Suprapubic skin (tissue), 4 donors: ENCODE measurements around the gene ATXN7L1. TPM values are rescaled to one million over a fixed set of nuclear protein-coding genes. Genes with fewer than 3 reads are reported as not detected.

Source experiments
- DNase-seq, 2 donors: peaks; one replicate each; pipeline ENCODE4 v3.0.0-alpha.2; 2019; ENCODE audit warnings: low spot score in 2 of 2
- H3K27ac ChIP-seq: fragments of 200-600 bp; sonication (generic); one replicate; pipeline ENCODE4 v1.5.1; 2019
- H3K27me3 ChIP-seq: fragments of 200-600 bp; sonication (generic); one replicate; pipeline ENCODE4 v1.5.1; 2019
- H3K36me3 ChIP-seq: fragments of 200-600 bp; sonication (generic); one replicate; pipeline ENCODE4 v1.5.1; 2019
- H3K4me1 ChIP-seq: fragments of 200-600 bp; sonication (generic); one replicate; pipeline ENCODE4 v1.5.1; 2019
- H3K4me3 ChIP-seq: fragments of 200-600 bp; sonication (generic); one replicate; pipeline ENCODE4 v1.5.1; 2019; ENCODE audit warnings: mild to moderate bottlenecking
- H3K9me3 ChIP-seq: fragments of 200-600 bp; sonication (generic); one replicate; pipeline ENCODE4 v1.5.1; 2019
- CTCF ChIP-seq, 2 donors: fragments of 200-600 bp in 1 of 2; fragments of 450-650 bp in 1 of 2; sonication (generic) in 1 of 2; IDR thresholded peaks; one replicate each; pipeline ENCODE4 v1.5.1; 2016 to 2019; ENCODE audit warnings: antibody characterized with exemption in 2 of 2, mild to moderate bottlenecking in 1 of 2, moderate library complexity in 1 of 2
- EP300 ChIP-seq: sonication (generic); formaldehyde crosslinking; IDR thresholded peaks from one replicate; pipeline ENCODE4 v1.6.1; 2017; ENCODE audit warnings: antibody characterized with exemption
- POLR2A ChIP-seq, 2 donors: fragments of 450-650 bp; IDR thresholded peaks; one replicate each; pipeline ENCODE4 v1.6.1; 2017; ENCODE audit warnings: antibody characterized with exemption in 2 of 2, mild to moderate bottlenecking in 2 of 2, moderate library complexity in 2 of 2
- POLR2AphosphoS5 ChIP-seq, 3 donors: sonication (generic); formaldehyde crosslinking; IDR thresholded peaks; one replicate each; pipeline ENCODE4 v1.6.1; 2017; ENCODE audit warnings: antibody characterized with exemption in 3 of 3
- WGBS: methylation state at CpG from one replicate; pipeline ENCODE4 v1.1.5; 2018; 5-methylcytosine and 5-hydroxymethylcytosine counted together
- total RNA-seq, 4 donors: library from RNA; depleted of rRNA; stranded (reverse); fragments of >200 nt; gene quantifications; one replicate each; pipeline ENCODE4 v1.1.0, GENCODE V29; 2016

ATXN7L1 gene
- total RNA-seq, 4 donors from 2014 or later: 14.8 to 35.6 (median 17.3) TPM

- no peak for DNase-seq
Measured at GRCh38 chr7:105589356-105590077, 286.9 kb downstream of the ATXN7L1 start.

GRCh38 chr7:105587909-105588635, 288.3 kb downstream of the ATXN7L1 start:
- Histone ChIP-seq H3K9me3 (no peaks in the 10 kb centered on the region), H3K4me3 (no peak overlapping the region), H3K27me3 (no peaks in the 10 kb centered on the region), H3K27ac (no peak overlapping the region), H3K36me3 (no peaks in the 10 kb centered on the region), H3K4me1 (no peaks in the 10 kb centered on the region)
- WGBS: 84% methylated on average over 12 of the region's 12 CpGs
- TF ChIP-seq EP300 (no peak), CTCF (IDR thresholded peaks at IDR 0.05) (no peak), POLR2AphosphoS5 (IDR thresholded peaks at IDR 0.05) (no peak)
- no peak for DNase-seq

More at GRCh38 chr7:105589356-105590077, 286.9 kb downstream of the ATXN7L1 start:
- no peak overlapping the region for H3K4me3 ChIP-seq
- H3K27me3 ChIP-seq: no peaks in the 10 kb centered on the region
- 25% methylated on average over 6 of the region's 6 CpGs for WGBS
- TF ChIP-seq POLR2AphosphoS5 (IDR thresholded peaks at IDR 0.05) (no peak), CTCF (IDR thresholded peaks at IDR 0.05) (peak; percentile 25 to 49), POLR2A (IDR thresholded peaks at IDR 0.05) (no peak)
- H3K4me1 ChIP-seq: peaks cover 3% of the 10 kb centered on the region
- H3K9me3 ChIP-seq: no peaks in the 10 kb centered on the region
- H3K27ac ChIP-seq: no peak overlapping the region
- H3K36me3 ChIP-seq: no peaks in the 10 kb centered on the region

GRCh38 chr7:105585850-105586500, 290.4 kb downstream of the ATXN7L1 start:
- H3K27me3 ChIP-seq: peaks cover 4% of the 10 kb centered on the region
- no peak overlapping the region for H3K4me3 ChIP-seq
- H3K27ac ChIP-seq: no peak overlapping the region
- WGBS: 93% methylated on average over 2 of the region's 2 CpGs
- DNase-seq: no peak
- no peaks in the 10 kb centered on the region for H3K9me3 ChIP-seq
- peaks cover 5% of the 10 kb centered on the region for H3K4me1 ChIP-seq
- TF ChIP-seq POLR2AphosphoS5 (IDR thresholded peaks at IDR 0.05) (no peak), CTCF (IDR thresholded peaks at IDR 0.05) (no peak)
- no peaks in the 10 kb centered on the region for H3K36me3 ChIP-seq

GRCh38 chr7:105584165-105584564, 292.2 kb downstream of the ATXN7L1 start:
- no peak overlapping the region for H3K4me3 ChIP-seq
- H3K27me3 ChIP-seq: peaks cover 4% of the 10 kb centered on the region
- no peak for TF ChIP-seq POLR2A (IDR thresholded peaks at IDR 0.05)
- TF ChIP-seq EP300: no peak
- no peak for TF ChIP-seq POLR2AphosphoS5 (IDR thresholded peaks at IDR 0.05)
- TF ChIP-seq CTCF (IDR thresholded peaks at IDR 0.05): no peak
- DNase-seq: no peak
- H3K36me3 ChIP-seq: no peaks in the 10 kb centered on the region
- H3K9me3 ChIP-seq: no peaks in the 10 kb centered on the region
- 86% methylated on average over 5 of the region's 5 CpGs for WGBS
- H3K4me1 ChIP-seq: peaks cover 5% of the 10 kb centered on the region
- no peak overlapping the region for H3K27ac ChIP-seq

- peaks cover 4% of the 10 kb centered on the region for H3K27me3 ChIP-seq
- WGBS: 73% methylated on average over 31 of the region's 39 CpGs
- H3K4me1 ChIP-seq: peaks cover 5% of the 10 kb centered on the region
- DNase-seq: no peak
- TF ChIP-seq POLR2A (IDR thresholded peaks at IDR 0.05) (no peak), CTCF (IDR thresholded peaks at IDR 0.05) (no peak), EP300 (no peak), POLR2AphosphoS5 (IDR thresholded peaks at IDR 0.05) (no peak)
- no peaks in the 10 kb centered on the region for H3K36me3 ChIP-seq
- H3K27ac ChIP-seq: no peak overlapping the region
- H3K4me3 ChIP-seq: no peak overlapping the region
- no peaks in the 10 kb centered on the region for H3K9me3 ChIP-seq
Measured at GRCh38 chr7:105583061-105583460, 293.3 kb downstream of the ATXN7L1 start.
